GM19324 (cell line): ENCODE data around the gene DIS3L.
"Not testable (repeated sequence)": the region's sequence is repeated elsewhere in the genome, so short reads cannot be mapped to it uniquely, and the experiment has no call there.

ENCODE experiments used
- ATAC-seq: cut with Tn5 transposase; IDR thresholded peaks from one replicate; pipeline ENCODE4 v1.9.1; 2021; ENCODE audit warnings: mild to moderate bottlenecking, moderate library complexity; ENCODE audit not compliant: unreplicated experiment, low FRiP score

Gene DIS3L

DNA sequence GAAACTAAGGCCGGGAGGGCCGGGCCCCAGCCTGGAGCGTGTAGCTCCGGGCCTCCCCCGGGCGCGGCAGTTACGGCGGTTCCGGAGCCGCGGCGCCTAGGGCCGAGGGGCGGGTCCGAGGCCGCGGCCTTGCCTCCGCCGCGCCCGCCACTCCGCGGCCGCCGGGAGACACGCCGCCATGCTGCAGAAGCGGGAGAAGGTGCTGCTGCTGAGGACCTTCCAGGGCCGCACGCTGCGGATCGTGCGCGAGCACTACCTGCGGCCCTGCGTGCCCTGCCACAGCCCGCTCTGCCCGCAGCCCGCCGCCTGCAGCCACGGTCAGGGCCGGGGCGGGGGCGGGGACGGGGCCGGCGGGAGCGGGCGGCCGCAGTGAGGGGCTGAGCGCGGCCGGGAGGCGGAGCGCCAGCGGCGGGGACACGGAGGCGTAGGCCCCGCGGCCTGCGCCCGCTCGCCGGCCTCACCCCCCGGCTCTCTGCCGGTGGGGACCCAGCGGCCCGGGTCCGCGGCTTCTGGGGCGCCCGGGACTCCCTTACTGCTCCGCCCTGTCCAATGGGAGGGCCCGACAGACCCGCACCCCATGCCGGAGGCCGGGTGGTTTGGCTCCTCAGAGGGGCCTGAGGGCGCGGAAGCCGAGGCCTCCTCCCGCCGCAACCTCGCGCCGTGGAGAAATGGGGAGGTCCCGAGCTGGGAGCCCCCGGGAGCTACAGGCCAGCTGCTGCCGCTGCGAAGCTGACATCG is at the start of gene DIS3L:
DIS3L (plus strand) TSS at position 150 of the 738 bp plus-strand sequence; CDS start at position 179, 29 bp downstream.
- peak; percentile 76 for ATAC-seq

GRCh38 chr15:66245832-66246231 is 47.5 kb upstream of the DIS3L start:
- not testable (repeated sequence) for ATAC-seq

DNA sequence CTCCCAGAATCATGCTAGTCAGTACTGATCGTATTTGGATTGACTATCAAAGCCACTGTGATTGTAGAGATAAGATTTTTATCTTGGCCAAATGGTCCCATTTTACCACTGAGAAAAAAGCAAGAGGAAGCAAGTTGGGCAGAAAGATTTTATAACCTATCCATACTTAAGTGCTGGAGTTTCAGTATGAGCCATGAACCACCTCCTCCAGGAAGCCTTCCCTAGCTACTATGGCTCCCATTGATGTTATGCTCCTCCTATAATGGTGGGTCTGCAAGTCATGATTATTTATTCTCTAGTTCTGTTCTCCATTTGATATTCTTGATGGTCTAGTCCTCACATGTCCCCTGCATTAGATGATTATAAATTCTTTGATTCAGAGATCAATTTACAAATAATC is 46.4 kb upstream of the DIS3L start:
- ATAC-seq: no peak

DNA sequence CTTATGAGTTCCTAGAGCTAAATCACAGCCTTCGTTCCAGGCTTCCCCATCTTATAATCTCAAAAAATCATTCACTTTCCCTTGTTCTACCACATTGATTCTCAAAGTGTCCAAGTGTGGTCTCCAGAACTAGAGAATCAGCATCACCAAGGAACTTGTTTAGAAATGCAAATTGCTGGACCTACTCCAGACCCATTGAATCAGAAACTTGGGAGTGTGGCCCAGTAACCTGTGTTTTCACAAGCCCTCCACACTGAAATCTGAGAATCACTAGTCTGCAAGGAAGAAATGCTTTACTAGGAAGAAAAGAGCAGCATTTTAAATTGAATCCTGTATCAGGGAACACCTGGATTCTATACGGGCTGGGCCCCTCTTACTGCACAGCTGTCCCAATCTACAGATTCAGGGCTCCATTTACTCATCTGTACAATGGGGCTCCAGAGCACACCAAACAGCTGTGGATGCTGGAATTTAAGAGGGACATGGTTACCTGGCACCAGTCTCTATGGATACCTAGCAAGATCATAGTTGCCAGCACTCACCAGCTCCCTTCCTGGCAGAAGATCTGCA is 43.7 kb upstream of the DIS3L start:
- no peak for ATAC-seq

DNA sequence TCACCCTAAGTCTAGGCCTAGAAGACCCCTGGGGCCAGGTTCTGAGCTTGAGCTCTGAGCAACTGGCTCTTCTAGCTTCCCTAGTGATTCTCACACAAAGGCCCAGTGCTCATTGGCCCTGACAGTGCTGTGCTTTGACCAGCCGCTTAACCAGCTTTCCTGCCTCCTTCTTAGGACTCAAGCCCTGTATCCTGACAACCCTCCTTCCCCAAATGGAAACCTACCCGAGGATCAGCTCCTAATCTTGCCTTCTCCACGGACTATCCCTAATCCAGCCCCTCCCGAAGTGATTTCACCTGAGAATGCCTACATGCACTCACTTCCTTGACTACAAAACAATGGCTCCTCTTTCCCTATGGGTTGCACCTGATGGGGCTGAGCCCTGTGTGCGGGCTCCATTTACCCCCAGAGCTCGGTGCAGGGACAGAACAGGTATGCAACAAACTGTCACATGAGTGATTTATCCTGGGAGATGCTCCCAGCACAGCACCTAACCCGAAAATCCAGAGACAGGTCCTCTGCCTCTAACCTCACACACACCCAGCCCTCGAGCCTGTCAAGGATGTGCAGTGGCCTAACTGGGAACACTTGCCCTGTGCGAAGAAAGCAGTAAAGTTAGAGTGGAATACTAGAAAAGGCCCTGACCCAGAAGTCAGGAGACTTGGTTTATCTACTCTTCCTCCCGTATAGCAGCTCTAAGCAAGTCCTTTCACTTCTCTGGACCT is 42.1 kb upstream of the DIS3L start:
- no peak for ATAC-seq

DNA sequence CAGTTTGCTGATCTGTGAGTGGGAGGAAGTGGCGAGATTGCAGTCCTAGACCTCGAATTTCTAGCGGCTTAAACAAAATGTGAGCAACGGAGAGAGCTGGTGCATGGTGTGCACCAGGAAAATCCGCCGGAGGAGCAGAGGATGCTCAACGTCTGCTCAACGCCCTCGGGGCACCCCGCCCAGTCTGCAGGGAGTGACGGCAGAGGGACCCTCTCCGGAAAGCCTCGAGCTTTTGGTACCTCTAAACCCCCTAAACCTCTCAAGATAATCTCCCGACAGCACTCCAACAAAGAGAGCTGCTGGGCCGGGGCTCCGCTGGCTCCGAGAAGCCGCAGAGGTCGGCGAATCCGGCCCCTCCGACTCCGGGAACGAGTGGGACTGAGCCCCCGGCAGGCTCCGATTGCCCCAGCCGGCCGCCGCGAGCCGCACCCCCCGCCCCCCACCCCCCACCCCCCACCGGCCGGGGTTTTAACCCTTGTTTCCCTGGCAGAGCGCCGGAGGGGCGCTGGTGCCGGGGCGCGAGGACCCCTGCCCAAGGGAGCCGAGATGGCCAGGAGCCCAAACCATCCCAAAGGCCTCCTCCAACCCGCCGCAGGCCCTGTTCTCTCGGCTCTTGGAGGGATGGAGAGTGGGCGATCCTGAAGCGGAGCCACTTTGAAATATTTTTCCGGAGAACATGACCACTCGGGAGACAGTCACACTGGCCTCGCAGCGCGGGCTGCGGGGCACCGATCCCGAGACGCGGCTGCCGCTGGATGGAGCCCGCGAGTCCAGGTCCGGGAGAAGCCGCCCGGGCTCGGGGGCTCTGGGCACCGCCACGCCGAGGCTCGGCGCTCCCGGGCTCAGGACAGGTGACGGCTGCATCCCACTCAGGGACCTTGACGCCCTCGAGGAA is 41.3 kb upstream of the DIS3L start:
- ATAC-seq: no peak

- ATAC-seq: no peak
Observed at GRCh38 chr15:66252685-66253417, 40.5 kb upstream of the DIS3L start.

DNA sequence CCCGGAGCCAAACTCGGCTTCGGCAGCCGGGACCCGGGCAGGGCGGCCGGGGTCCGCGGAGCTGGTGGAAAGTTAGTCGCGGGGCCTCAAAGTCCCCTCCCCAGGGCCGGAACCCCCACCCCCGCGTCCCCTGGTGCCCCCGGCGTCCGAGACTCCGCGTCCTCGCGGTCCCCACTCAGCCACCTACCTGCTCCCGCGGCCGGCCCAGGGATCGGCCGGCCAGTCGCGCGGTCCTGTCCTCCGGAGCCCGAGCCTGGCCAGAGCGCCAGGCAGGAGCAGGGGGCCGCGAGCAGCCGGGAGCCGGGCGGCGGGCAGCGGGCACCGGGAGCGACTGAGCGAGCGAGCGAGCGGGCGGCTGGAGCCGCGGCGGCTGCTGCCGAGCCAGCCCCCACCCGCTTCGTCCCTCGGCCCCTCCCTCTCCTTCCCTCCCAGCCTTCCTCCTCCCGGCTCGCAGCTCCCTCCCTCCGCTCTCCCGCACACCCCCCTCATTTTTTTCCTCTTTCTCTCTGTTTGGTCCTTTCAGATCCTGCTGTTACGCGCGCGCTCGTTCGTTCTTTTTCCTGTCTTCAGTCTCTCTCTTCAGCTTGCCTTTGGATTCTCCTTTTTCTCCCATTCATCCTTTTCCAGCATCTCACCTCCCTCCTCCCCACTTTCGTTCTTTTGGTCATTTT is 39.8 kb upstream of the DIS3L start, which contains the start of gene MEGF11:
MEGF11 (minus strand) TSS at position 333 of the 671 bp plus-strand sequence. CDS start 125,347 bp downstream, outside the sequence.
- no peak for ATAC-seq

- no peak for ATAC-seq
Observed at GRCh38 chr15:66254089-66254950, 39.0 kb upstream of the DIS3L start.

GRCh38 chr15:66254951-66255676 is 38.3 kb upstream of the DIS3L start:
- ATAC-seq: no peak

DNA sequence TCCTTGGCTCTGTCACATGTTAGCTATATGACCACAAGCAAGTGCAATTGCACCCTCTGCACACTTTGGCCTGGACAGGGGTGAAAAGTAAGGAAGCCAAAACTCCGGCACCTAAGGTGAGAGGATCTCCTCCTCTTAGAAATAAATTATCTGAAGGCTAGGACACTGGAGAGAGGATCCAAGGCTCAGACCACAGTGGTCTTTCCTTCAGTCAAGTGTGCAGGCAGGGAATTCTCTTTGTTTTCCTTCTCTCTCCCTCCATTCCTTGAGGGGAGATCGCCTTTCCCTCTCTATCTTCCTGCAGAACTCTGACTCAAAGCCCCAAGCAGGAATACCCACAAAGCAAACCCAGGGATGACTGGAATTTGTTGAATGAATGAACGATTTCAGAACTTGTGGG is 36.7 kb upstream of the DIS3L start:
- no peak for ATAC-seq

DNA sequence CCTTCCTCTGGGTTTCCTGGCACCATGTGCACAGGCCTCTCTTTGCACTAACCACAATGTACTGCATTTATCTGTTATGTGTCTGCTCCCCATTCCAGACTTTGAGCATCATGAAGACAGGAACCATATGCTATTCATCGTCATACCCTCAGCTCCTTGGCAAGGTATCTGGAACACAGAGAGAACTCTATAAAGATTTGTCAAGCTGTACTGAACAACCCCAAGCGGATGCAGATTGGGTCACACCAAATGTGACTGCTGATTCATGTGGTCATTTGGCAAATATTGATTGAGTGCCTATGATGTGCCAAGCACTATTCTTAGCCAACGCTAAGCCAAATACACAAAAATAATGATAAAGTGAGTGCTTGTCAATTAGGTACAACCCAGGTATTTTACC is 32.3 kb upstream of the DIS3L start:
- ATAC-seq: no peak

DNA sequence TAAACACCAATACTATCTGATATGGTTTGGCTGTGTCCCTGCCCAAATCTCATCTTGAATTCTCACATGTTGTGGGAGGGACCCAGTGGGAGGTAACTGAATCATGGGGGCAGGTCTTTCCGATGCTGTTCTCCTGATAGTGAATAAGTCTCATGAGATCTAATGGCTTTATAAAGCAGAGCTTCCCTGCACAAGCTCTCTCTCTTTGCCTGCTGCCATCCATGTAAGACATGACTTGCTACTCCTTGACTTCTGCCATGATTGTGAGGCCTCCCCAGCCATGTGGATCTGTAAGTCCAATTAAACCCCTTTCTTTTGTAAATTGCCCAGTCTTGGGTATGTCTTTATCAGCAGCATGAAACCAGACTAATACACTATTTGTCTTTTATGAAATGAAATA is 30.5 kb upstream of the DIS3L start:
- not testable (repeated sequence) for ATAC-seq

DNA sequence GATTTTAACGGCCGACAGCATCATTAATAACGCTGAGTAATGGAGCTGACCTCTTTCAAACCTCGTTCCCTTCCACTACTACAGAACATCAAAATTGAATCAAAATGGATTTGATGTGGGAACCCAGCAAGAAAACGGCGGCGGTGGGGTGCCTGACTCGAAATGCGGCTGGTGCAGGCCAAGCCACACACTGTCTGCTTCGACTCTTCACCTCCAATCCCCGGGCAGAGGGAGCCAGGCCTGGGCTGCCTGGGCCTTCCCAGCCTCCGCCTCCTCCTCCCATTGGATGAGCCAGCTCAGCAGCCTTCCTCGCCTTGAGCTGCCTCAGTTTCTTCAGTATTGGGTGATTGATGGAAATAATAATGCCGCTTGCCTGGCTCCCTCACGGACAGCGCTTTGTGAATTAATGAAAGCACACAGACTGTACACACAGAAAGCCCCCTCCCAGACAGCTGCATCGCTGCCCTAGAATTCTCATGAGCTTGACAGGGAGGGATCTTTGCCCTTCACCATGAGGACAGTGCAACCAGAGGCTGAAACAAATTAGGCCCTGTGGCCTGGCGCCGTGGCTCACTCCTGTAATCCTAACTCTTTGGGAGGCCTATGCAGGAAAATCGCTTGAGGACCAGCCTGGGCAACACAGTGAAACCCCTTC is 28.4 kb upstream of the DIS3L start:
- no peak for ATAC-seq

- no peak for ATAC-seq
Observed at GRCh38 chr15:66269326-66270090, 23.9 kb upstream of the DIS3L start.

GRCh38 chr15:66270932-66271331 is 22.4 kb upstream of the DIS3L start:
- no peak for ATAC-seq
